Mesenchymal stem cell (in vitro differentiated cells and primary cell): ENCODE results near the gene MSLN.
A peak's percentile ranks its signal among the peaks of the same experiment; 100 is the strongest.

Experiments
- DNase-seq: peaks from one replicate; pipeline ENCODE4 v3.0.0-alpha.2; 2013
- H2AFZ ChIP-seq: one replicate; pipeline ENCODE4 v1.6.1; 2013; ENCODE audit warnings: low read depth, mild to moderate bottlenecking, control low read depth, inconsistent platforms, low read length, moderate library complexity
- H2AK5ac ChIP-seq: 2 replicates; pipeline ENCODE4 v1.6.1; 2013; ENCODE audit warnings: low read length, moderate library complexity, mild to moderate bottlenecking, inconsistent platforms; ENCODE audit not compliant: severe bottlenecking
- H2BK120ac ChIP-seq: one replicate; pipeline ENCODE4 v1.6.1; 2013; ENCODE audit warnings: low read depth, mild to moderate bottlenecking, inconsistent platforms, low read length, moderate library complexity
- H2BK12ac ChIP-seq, 2 experiments: one replicate each; pipeline ENCODE4 v1.6.1; 2013; ENCODE audit warnings: inconsistent platforms in 2 of 2, low read length in 2 of 2, mild to moderate bottlenecking in 2 of 2, moderate library complexity in 2 of 2, control low read depth in 1 of 2
- H2BK15ac ChIP-seq: one replicate; pipeline ENCODE4 v1.6.1; 2013; ENCODE audit warnings: mild to moderate bottlenecking, low read depth, inconsistent platforms; ENCODE audit not compliant: poor library complexity, severe bottlenecking
- H2BK5ac ChIP-seq: 2 replicates; pipeline ENCODE4 v1.6.1; 2013; ENCODE audit warnings: low read depth, mild to moderate bottlenecking, low read length, control low read depth, inconsistent platforms; ENCODE audit not compliant: poor library complexity, severe bottlenecking
- H3K14ac ChIP-seq, 2 experiments: one replicate each; pipeline ENCODE4 v1.6.1; 2013; ENCODE audit warnings: inconsistent platforms in 2 of 2, low read length in 2 of 2, control low read depth in 1 of 2, mild to moderate bottlenecking in 1 of 2, moderate library complexity in 1 of 2
- H3K18ac ChIP-seq, 2 experiments: one replicate each; pipeline ENCODE4 v1.6.1; 2013; ENCODE audit warnings: inconsistent platforms in 2 of 2, low read length in 2 of 2, control low read depth in 1 of 2, low read depth in 1 of 2, mild to moderate bottlenecking in 1 of 2
- H3K23ac ChIP-seq, 2 experiments: one replicate each; pipeline ENCODE4 v1.6.1; 2013; ENCODE audit warnings: inconsistent platforms in 2 of 2, low read length in 2 of 2, mild to moderate bottlenecking in 2 of 2, moderate library complexity in 2 of 2, control low read depth in 1 of 2
- H3K27ac ChIP-seq: 2 replicates; pipeline ENCODE4 v1.5.1; 2013; ENCODE audit warnings: mild to moderate bottlenecking, moderate library complexity, low read length, control low read depth, inconsistent platforms; ENCODE audit not compliant: poor library complexity, severe bottlenecking
- H3K27me3 ChIP-seq, 2 experiments: 2 replicates each; pipeline versions ENCODE4 v1.6.1 to v1.7.0; 2013; ENCODE audit warnings: low read length in 2 of 2, mild to moderate bottlenecking in 2 of 2, moderate library complexity in 2 of 2, control low read depth in 1 of 2, inconsistent platforms in 1 of 2; ENCODE audit not compliant: control insufficient read depth in 1 of 2, insufficient read depth in 1 of 2
- H3K36me3 ChIP-seq, 2 experiments: 2 replicates each; pipeline versions ENCODE4 v1.6.1 to v1.7.0; 2013; ENCODE audit warnings: low read length in 2 of 2, control low read depth in 1 of 2, inconsistent platforms in 1 of 2, low read depth in 1 of 2, mild to moderate bottlenecking in 1 of 2; ENCODE audit not compliant: insufficient read depth in 2 of 2, control insufficient read depth in 1 of 2
- H3K4ac ChIP-seq, 2 experiments: one replicate each; pipeline ENCODE4 v1.6.1; 2013; ENCODE audit warnings: inconsistent platforms in 2 of 2, low read length in 2 of 2, mild to moderate bottlenecking in 2 of 2, moderate library complexity in 2 of 2, control low read depth in 1 of 2, low read depth in 1 of 2
- H3K4me1 ChIP-seq: 2 replicates; pipeline ENCODE4 v1.6.1; 2013; ENCODE audit warnings: low read depth, low read length, control low read depth; ENCODE audit not compliant: control insufficient read depth, insufficient read depth
- H3K4me2 ChIP-seq: 2 replicates; pipeline ENCODE4 v1.6.1; 2013; ENCODE audit warnings: low read length, mild to moderate bottlenecking, inconsistent platforms; ENCODE audit not compliant: poor library complexity, severe bottlenecking
- H3K4me3 ChIP-seq, 2 experiments: 2 replicates each; pipeline versions ENCODE4 v1.5.1 to v1.7.0; 2013; ENCODE audit warnings: low read length in 2 of 2, mild to moderate bottlenecking in 2 of 2, control low read depth in 1 of 2, low read depth in 1 of 2; ENCODE audit not compliant: insufficient read depth in 1 of 2
- H3K79me1 ChIP-seq: replicated peaks from 2 replicates; pipeline ENCODE4 v1.6.1; 2013; ENCODE audit warnings: mild to moderate bottlenecking, control low read depth, low read length, inconsistent platforms; ENCODE audit not compliant: poor library complexity, severe bottlenecking
- H3K9ac ChIP-seq: 2 replicates; pipeline ENCODE4 v1.7.0; 2013; ENCODE audit warnings: mild to moderate bottlenecking, low read length, moderate library complexity
- H3K9me3 ChIP-seq: 2 replicates; pipeline ENCODE4 v1.7.0; 2013; ENCODE audit warnings: mild to moderate bottlenecking, low read length; ENCODE audit not compliant: control insufficient read depth
- H4K8ac ChIP-seq: one replicate; pipeline ENCODE4 v1.6.1; 2013; ENCODE audit warnings: inconsistent platforms, mild to moderate bottlenecking, low read length, moderate library complexity
- H4K91ac ChIP-seq: one replicate; pipeline ENCODE4 v1.6.1; 2013; ENCODE audit warnings: mild to moderate bottlenecking, low read length, inconsistent platforms
- WGBS: methylation state at CpG from one replicate; pipeline ENCODE4 v1.1.7; 2013; ENCODE audit warnings: mixed read lengths; 5-methylcytosine and 5-hydroxymethylcytosine counted together

Gene MSLN

DNA sequence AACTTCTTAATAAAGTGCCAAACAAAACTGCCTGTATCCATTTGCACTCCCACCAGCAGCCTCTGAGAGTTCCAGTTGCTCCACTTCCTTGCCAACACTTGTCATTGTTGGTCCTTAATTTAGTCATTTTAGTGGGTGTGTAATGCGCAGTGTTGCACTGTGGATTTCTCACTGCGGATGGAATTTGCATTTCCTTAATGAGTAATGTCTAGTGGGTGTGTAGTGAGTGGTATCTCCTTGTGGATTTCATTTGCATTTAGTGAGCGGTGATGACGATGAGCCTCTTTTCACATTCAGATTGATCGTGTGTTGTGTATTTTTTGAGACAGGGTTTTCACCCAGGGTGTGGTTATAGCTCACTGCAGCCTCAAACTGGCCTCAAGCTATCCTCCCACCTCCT, 4.1 kb upstream of the MSLN start:
- no peak overlapping the region for H2BK120ac ChIP-seq
- H3K9me3 ChIP-seq, result peaks cover 5% of the 10 kb centered on the region
- H3K27me3 ChIP-seq, result peaks cover 14 to 42% of the 10 kb centered on the region in 2 experiments
- no peak overlapping the region for H3K27ac ChIP-seq
- no peak overlapping the region for H4K91ac ChIP-seq
- no peak overlapping the region for H2AK5ac ChIP-seq
- no peaks in the 10 kb centered on the region for H3K36me3 ChIP-seq
- H3K4me1 ChIP-seq, result peaks cover 11% of the 10 kb centered on the region
- H3K14ac ChIP-seq, result no peak overlapping the region
- no peak overlapping the region for H4K8ac ChIP-seq
- no peak overlapping the region for H2BK12ac ChIP-seq
- H3K23ac ChIP-seq, result no peak overlapping the region
- no peak overlapping the region for H3K18ac ChIP-seq
- no peak overlapping the region for H3K4me3 ChIP-seq
- H2BK15ac ChIP-seq, result peak overlapping the region; percentile 41
- H3K9ac ChIP-seq, result no peak overlapping the region
- no peak for DNase-seq
- H3K4ac ChIP-seq, result no peak overlapping the region
- H3K79me1 ChIP-seq, result no peaks in the 10 kb centered on the region
- no peak overlapping the region for H2AFZ ChIP-seq
- no peak overlapping the region for H3K4me2 ChIP-seq
- 95% methylated on average over 5 of the region's 5 CpGs for WGBS
- no peak overlapping the region for H2BK5ac ChIP-seq

DNA sequence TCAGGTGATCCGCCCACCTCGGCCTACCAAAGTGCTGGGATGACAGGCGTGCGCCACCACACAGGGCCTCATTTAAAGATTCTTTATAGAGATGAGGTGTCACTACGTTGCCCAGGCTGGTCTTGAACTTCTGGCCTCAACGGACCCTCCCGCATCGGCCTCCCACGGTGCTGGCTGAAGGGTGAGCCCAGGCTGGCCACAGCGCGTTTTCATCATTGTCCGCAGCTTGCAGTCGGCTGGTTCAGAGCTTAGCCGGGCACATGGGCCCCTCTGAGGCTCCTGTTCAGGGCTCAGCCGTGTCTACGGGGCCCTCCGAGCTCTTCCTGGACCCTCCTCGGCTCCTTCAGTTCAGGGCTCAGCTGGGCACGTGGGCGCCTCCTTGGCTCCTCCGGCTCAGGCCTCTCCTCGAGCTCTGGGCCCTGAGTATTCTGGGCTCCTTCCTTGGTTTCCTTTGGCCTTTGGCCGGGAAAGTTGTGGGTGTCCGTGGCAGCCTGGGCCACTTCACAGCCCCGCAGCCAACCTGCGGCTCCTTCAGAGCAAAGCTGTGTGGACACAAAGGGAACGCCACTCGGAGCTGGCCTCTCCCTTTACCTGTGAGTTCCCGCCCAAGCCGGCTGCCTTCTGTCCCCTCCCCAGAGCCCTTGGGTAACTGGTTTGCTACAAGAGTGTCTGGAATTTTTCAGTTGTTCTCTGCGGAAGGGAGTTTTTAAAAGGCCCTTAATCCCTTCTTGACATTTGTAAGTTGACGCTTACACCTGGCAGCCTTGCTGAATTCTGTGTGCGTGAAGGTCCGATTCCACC, 1.2 kb upstream of the MSLN start:
- WGBS, result 91% methylated on average over 34 of the region's 34 CpGs
- H2BK5ac ChIP-seq, result no peak overlapping the region
- no peak overlapping the region for H2BK120ac ChIP-seq
- H4K91ac ChIP-seq, result no peak overlapping the region
- H2BK12ac ChIP-seq, result no peak overlapping the region
- H3K36me3 ChIP-seq, result no peaks in the 10 kb centered on the region
- no peak overlapping the region for H3K18ac ChIP-seq
- no peak overlapping the region for H3K9ac ChIP-seq
- H3K79me1 ChIP-seq, result no peaks in the 10 kb centered on the region
- H3K27ac ChIP-seq, result no peak overlapping the region
- no peak overlapping the region for H3K4me2 ChIP-seq
- no peak overlapping the region for H3K14ac ChIP-seq
- H2AK5ac ChIP-seq, result no peak overlapping the region
- DNase-seq, result no peak
- no peak overlapping the region for H3K4ac ChIP-seq
- no peak overlapping the region for H3K4me3 ChIP-seq
- no peak overlapping the region for H3K23ac ChIP-seq
- peaks cover 5 to 42% of the 10 kb centered on the region in 2 experiments for H3K27me3 ChIP-seq
- H3K4me1 ChIP-seq, result peaks cover 11% of the 10 kb centered on the region
- H2BK15ac ChIP-seq, result no peak overlapping the region
- no peak overlapping the region for H4K8ac ChIP-seq
- peaks cover 5% of the 10 kb centered on the region for H3K9me3 ChIP-seq
- no peak overlapping the region for H2AFZ ChIP-seq

DNA sequence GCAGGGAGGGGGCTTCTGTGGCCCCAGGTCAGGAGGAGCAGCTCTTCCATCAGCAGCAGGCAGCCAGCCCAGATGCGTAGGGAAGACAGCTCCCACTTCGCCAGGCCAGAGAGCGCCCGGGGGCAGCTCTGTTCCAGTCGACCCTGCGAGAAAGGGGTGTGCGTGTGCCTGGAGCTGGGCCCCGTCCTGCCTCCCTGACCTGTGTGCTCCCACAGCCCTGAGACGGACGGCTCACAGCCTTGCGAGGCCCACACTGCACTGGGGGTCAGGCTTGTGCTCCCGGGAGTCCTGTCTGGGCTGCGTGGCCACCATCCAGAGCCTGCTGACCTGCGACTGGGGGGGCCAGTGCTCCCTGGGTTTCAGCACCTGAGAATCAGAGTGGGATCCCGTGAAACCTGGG, 469 bp upstream of the MSLN start:
- Histone ChIP-seq H3K18ac (no peak overlapping the region), H2BK15ac (no peak overlapping the region), H2AK5ac (no peak overlapping the region), H4K8ac (no peak overlapping the region), H2BK12ac (no peak overlapping the region), H3K4me2 (no peak overlapping the region), H3K23ac (no peak overlapping the region), H3K14ac (no peak overlapping the region), H2BK120ac (no peak overlapping the region), H2AFZ (no peak overlapping the region), H3K4ac (no peak overlapping the region), H3K9me3 (peaks cover 5% of the 10 kb centered on the region), H3K27ac (no peak overlapping the region), H2BK5ac (no peak overlapping the region), H3K9ac (no peak overlapping the region), H3K4me3 (no peak overlapping the region), H3K27me3 (peaks cover 5 to 37% of the 10 kb centered on the region in 2 experiments), H3K36me3 (no peaks in the 10 kb centered on the region), H3K4me1 (peaks cover 11% of the 10 kb centered on the region), H4K91ac (no peak overlapping the region), H3K79me1 (no peaks in the 10 kb centered on the region)
- DNase-seq, result no peak
- WGBS, result 76% methylated on average over 15 of the region's 15 CpGs

DNA sequence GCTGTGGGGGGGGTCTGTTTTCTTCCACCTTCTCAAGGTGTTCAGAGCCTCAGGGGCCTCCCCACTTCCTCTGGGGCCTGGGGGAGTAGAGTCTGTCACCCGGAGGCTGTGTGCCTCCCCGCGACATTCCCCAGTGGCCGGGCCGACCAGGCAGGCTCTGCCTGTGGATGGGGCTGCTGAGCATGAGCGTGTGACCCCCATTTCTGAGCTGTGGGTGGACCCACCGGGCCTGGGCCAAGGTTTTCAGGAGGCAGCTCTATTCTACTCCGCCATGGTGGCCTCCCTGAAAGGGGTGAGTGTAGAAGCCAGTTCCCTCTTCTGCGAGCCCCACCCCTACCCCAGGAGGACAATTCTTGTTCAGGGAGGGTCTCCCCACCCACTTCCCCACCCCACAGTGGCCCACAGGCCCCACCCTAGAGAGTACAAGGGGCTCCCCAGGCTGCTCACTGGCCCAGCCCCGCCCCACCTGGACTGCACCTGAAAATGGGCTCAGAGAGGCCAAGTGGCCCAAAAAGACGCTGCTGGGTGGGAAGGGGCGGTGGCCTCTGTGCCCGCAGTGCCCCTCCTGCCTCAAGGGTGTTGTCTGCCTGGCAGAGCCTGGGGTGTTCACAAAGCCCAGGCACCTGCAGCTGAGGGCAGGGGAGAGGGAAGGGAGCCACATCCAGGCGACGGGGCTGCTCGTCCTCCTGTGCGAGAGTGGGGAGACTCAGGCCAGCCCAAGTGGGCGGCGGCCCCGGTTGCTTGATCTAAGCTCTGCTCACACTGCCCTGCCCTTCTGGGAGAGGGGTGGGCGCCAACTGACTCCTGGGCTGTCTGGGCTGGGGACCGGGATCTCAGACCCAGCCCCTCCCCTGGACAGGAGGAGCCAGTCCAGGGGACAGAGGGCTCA, 1.3 kb downstream of the MSLN start:
- Histone ChIP-seq H2BK5ac (no peak overlapping the region), H3K27me3 (peaks cover 0 to 39% of the 10 kb centered on the region in 2 experiments), H3K4me1 (peaks cover 13% of the 10 kb centered on the region), H3K14ac (no peak overlapping the region), H2BK120ac (no peak overlapping the region), H4K91ac (no peak overlapping the region), H4K8ac (peak overlapping the region; percentile 8), H2AFZ (no peak overlapping the region), H2BK12ac (no peak overlapping the region), H2AK5ac (no peak overlapping the region), H2BK15ac (no peak overlapping the region), H3K4ac (no peak overlapping the region), H3K4me3 (no peak overlapping the region), H3K36me3 (no peaks in the 10 kb centered on the region), H3K23ac (no peak overlapping the region), H3K79me1 (no peaks in the 10 kb centered on the region), H3K27ac (no peak overlapping the region), H3K18ac (no peak overlapping the region), H3K9ac (no peak overlapping the region), H3K4me2 (no peak overlapping the region), H3K9me3 (no peaks in the 10 kb centered on the region)
- DNase-seq, result no peak
- 82% methylated on average over 21 of the region's 22 CpGs for WGBS
